ENCODE measurements around the gene PTPRF. TPM values are rescaled to one million over a fixed set of nuclear protein-coding genes. Genes with fewer than 3 reads are reported as not detected.

Gene PTPRF
- total RNA-seq, 1 donor from 2014 or later = 520 TPM

GRCh38 chr1:43503534-43503933, 27.1 kb upstream of the PTPRF start:
- H3K27me3 Mint-ChIP-seq = no peaks in the 10 kb centered on the region
- H3K4me3 Mint-ChIP-seq (ENCODE audit: low read depth) = no peak overlapping the region
- no peak for TF ChIP-seq CTCF (IDR thresholded peaks at IDR 0.05; ENCODE audit: unreplicated experiment)
- peaks cover 1% of the 10 kb centered on the region for H3K36me3 Mint-ChIP-seq (ENCODE audit: insufficient read depth)
- H3K27ac Mint-ChIP-seq = no peak overlapping the region
- H3K4me1 Mint-ChIP-seq (ENCODE audit: low read depth) = peaks cover 4% of the 10 kb centered on the region
- DNase-seq (ENCODE audit: low spot score, unreplicated experiment) = no peak
- H3K9me3 Mint-ChIP-seq (ENCODE audit: low read depth) = no peaks in the 10 kb centered on the region

- Mint-ChIP-seq H3K4me3 (ENCODE audit: low read depth) (no peak overlapping the region), H3K27me3 (no peaks in the 10 kb centered on the region), H3K9me3 (ENCODE audit: low read depth) (no peaks in the 10 kb centered on the region), H3K36me3 (ENCODE audit: insufficient read depth) (peaks cover 1% of the 10 kb centered on the region), H3K4me1 (ENCODE audit: low read depth) (peaks cover 6% of the 10 kb centered on the region), H3K27ac (no peak overlapping the region)
- TF ChIP-seq CTCF (IDR thresholded peaks at IDR 0.05; ENCODE audit: unreplicated experiment) = no peak
- DNase-seq (ENCODE audit: low spot score, unreplicated experiment) = no peak
These were observed 25.5 kb upstream of the PTPRF start for GRCh38 chr1:43505077-43505780.

GRCh38 chr1:43506233-43506632, 24.4 kb upstream of the PTPRF start:
- no peak overlapping the region for H3K4me3 Mint-ChIP-seq (ENCODE audit: low read depth)
- no peaks in the 10 kb centered on the region for H3K36me3 Mint-ChIP-seq (ENCODE audit: insufficient read depth)
- no peak overlapping the region for H3K27ac Mint-ChIP-seq
- DNase-seq (ENCODE audit: low spot score, unreplicated experiment) = no peak
- TF ChIP-seq CTCF (IDR thresholded peaks at IDR 0.05; ENCODE audit: unreplicated experiment) = no peak
- peaks cover 6% of the 10 kb centered on the region for H3K4me1 Mint-ChIP-seq (ENCODE audit: low read depth)
- H3K9me3 Mint-ChIP-seq (ENCODE audit: low read depth) = peaks cover under 1% of the 10 kb centered on the region
- no peaks in the 10 kb centered on the region for H3K27me3 Mint-ChIP-seq

- Mint-ChIP-seq H3K27me3 (no peaks in the 10 kb centered on the region), H3K27ac (no peak overlapping the region)
- DNase-seq (ENCODE audit: low spot score, unreplicated experiment) = no peak
These were observed 23.1 kb upstream of the PTPRF start for GRCh38 chr1:43507296-43508295.

More at GRCh38 chr1:43507296-43508295, 23.1 kb upstream of the PTPRF start:
- TF ChIP-seq CTCF (IDR thresholded peaks at IDR 0.05; ENCODE audit: unreplicated experiment) = no peak
- H3K36me3 Mint-ChIP-seq (ENCODE audit: insufficient read depth) = no peaks in the 10 kb centered on the region
- H3K4me3 Mint-ChIP-seq (ENCODE audit: low read depth) = no peak overlapping the region
- H3K4me1 Mint-ChIP-seq (ENCODE audit: low read depth) = peaks cover 6% of the 10 kb centered on the region
- H3K9me3 Mint-ChIP-seq (ENCODE audit: low read depth) = peaks cover 5% of the 10 kb centered on the region
